ENCODE results near the gene GPR37.

DNA sequence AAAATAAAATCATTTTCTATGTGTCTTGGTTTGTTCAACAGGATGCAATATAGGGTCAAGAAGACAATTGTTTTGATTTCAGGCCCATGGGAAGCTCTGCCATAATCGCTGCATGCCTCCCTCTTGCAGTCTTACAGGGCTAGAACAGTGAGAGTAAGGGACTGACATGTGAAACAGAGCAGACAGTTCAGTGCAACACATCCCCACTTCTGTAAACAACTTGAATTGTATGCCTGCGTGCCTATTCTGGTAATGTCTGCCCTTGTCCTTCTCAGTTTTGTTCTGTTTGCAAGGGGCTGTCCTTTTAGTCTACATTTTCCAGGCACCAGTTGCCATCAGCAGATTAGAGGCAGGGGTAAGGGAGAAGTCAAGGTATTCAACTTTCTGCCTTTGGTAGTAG lies 34.8 kb upstream of the GPR37 start:
- TF ChIP-seq, protein P1, sequence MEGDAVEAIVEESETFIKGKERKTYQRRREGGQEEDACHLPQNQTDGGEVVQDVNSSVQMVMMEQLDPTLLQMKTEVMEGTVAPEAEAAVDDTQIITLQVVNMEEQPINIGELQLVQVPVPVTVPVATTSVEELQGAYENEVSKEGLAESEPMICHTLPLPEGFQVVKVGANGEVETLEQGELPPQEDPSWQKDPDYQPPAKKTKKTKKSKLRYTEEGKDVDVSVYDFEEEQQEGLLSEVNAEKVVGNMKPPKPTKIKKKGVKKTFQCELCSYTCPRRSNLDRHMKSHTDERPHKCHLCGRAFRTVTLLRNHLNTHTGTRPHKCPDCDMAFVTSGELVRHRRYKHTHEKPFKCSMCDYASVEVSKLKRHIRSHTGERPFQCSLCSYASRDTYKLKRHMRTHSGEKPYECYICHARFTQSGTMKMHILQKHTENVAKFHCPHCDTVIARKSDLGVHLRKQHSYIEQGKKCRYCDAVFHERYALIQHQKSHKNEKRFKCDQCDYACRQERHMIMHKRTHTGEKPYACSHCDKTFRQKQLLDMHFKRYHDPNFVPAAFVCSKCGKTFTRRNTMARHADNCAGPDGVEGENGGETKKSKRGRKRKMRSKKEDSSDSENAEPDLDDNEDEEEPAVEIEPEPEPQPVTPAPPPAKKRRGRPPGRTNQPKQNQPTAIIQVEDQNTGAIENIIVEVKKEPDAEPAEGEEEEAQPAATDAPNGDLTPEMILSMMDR (IDR thresholded peaks at IDR 0.05; ENCODE audit: poor library complexity, severe bottlenecking), result no peak
- TF ChIP-seq, protein P2, sequence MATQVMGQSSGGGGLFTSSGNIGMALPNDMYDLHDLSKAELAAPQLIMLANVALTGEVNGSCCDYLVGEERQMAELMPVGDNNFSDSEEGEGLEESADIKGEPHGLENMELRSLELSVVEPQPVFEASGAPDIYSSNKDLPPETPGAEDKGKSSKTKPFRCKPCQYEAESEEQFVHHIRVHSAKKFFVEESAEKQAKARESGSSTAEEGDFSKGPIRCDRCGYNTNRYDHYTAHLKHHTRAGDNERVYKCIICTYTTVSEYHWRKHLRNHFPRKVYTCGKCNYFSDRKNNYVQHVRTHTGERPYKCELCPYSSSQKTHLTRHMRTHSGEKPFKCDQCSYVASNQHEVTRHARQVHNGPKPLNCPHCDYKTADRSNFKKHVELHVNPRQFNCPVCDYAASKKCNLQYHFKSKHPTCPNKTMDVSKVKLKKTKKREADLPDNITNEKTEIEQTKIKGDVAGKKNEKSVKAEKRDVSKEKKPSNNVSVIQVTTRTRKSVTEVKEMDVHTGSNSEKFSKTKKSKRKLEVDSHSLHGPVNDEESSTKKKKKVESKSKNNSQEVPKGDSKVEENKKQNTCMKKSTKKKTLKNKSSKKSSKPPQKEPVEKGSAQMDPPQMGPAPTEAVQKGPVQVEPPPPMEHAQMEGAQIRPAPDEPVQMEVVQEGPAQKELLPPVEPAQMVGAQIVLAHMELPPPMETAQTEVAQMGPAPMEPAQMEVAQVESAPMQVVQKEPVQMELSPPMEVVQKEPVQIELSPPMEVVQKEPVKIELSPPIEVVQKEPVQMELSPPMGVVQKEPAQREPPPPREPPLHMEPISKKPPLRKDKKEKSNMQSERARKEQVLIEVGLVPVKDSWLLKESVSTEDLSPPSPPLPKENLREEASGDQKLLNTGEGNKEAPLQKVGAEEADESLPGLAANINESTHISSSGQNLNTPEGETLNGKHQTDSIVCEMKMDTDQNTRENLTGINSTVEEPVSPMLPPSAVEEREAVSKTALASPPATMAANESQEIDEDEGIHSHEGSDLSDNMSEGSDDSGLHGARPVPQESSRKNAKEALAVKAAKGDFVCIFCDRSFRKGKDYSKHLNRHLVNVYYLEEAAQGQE (IDR thresholded peaks at IDR 0.05; ENCODE audit: borderline replicate concordance), result no peak
- TF ChIP-seq EP300 (conservative IDR thresholded peaks at IDR 0.05; ENCODE audit: poor library complexity, severe bottlenecking) (no peak), SMC3 (conservative IDR thresholded peaks at IDR 0.05; ENCODE audit: poor library complexity) (no peak), RAD21 (conservative IDR thresholded peaks at IDR 0.05) (no peak)
